HG03280 (cell line): ENCODE data around the gene STIMATE.

ENCODE experiments used
- ATAC-seq: cut with Tn5 transposase; IDR thresholded peaks from one replicate; pipeline ENCODE4 v1.9.1; 2021; ENCODE audit warnings: mild to moderate bottlenecking, moderate library complexity; ENCODE audit not compliant: unreplicated experiment

STIMATE gene

DNA sequence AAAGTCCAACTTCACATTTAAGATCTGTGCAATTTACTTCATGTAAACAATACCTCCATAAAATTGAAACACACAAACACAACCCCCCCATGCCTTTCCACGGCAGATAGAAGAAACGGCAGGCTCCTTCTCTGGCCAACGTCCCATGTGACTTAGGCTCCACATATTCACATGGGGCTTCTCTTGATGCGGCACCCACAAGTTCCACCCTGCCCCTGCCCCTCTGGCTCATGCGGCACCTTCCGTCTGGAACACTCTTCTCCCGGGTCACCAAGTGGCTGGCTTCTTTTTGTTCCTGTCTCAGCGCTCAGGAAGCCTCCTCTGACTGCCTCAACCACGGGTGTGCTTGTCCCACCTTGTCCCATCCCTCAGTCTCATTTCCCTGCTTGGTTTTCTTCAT is 25.6 kb downstream of the STIMATE start:
- ATAC-seq = no peak

DNA sequence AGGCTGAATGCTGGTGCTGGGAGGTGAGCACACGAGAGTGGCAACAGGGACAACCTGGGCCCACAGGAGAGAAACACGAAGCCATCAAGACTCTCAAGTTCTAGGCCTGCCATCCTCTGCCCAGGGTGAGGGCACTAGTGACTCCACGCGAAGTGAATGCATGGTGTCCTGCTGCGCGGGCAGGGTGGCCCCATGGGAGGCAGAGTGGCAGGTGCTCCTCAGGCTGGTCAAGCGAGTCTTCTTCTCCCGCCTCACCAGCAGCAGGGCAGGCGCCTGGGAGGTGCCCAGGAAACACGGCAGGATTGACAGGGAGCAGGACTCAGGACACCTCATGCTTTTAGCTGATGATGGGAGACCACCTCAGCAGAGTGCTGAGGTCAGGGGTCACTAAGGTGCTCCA is 26.9 kb downstream of the STIMATE start:
- ATAC-seq = no peak

DNA sequence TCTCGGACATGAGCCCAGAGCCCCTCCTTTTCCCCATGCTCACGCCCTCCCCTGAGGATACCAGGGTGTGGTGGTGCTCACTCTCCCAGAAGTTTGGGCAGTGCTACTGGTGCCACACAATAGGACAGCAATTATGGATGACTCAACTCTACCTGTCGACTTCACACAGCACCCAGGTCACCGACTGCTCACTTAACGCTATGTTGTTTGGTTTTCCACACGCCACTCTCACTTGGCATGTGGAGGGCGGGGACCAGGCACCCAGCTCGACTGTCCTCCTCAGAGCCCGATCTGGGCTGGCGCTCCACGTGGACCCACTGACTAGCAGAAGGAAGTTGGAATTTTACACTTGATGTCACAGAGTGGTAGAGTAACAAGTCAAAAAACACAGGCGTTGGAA is 30.9 kb downstream of the STIMATE start:
- no peak for ATAC-seq

DNA sequence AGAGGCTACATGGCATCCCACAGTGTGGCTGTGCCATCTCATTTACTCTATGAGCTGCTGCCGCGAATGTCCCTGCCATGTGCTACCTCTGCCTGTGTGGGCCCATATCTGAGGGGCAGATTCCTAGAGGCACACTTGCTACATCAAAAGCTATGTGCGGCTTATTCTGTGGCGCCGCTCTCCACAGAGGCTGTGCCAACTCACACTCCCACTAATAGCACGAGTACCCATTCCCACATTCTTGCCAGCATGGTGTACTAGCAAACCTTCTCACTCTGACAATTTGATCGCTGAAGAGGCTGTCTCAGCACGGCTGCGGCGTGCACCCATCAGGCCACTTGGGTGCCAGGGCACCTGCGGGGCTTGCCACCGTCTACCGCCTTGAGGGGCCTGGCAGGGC is 31.4 kb downstream of the STIMATE start:
- no peak for ATAC-seq

DNA sequence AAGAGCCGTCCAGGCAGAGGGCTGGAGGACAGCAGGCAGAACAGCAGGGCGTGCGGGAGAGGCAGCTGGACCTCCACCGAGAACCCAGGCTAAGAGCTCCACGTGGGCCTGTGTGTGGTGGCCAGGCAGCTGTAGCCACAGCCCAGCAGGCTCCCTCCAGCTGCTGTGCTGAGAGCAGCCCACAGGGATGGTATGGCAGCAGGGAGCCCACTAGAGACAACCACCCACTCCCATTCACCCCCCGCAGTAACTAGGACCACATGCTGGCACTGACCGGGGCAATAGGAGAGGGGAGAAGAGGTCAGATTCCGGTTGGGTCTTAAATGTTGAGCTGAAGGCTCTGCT is 37.0 kb downstream of the STIMATE start:
- no peak for ATAC-seq

DNA sequence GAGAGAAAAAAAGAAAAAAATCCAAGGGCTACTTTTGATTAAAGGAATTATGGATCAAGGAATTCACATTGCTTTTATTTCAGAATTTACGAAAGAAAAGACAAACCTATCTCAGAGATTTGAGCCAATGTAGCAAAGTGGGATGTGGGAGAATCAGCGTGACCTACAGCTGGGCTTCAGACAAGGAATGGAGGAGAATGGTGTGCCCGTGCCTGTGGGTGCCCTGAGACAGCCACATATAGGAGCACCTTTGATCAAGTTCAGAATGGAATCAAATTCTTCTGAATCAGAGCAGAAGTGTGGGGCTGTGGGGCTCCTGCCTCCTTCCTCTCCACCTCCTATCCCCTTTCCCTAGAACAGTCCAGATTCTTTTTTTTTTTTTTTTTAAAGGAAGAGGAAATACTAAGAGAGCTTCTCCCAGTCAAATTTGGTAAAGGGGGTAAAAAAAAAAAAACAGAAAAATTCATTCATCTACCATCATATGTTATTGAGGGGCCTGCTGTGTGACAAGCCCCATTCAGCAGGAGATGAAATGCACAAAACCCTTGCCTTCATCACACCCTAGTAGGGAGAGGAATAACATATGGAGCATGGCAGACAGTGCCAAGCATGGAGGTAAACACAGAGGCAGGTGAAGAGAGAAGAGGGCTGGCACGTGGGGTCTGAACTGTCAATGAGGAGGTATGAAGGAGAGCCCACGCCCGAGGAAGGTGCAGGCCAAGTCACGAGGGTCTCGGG is 37.5 kb downstream of the STIMATE start:
- no peak for ATAC-seq

DNA sequence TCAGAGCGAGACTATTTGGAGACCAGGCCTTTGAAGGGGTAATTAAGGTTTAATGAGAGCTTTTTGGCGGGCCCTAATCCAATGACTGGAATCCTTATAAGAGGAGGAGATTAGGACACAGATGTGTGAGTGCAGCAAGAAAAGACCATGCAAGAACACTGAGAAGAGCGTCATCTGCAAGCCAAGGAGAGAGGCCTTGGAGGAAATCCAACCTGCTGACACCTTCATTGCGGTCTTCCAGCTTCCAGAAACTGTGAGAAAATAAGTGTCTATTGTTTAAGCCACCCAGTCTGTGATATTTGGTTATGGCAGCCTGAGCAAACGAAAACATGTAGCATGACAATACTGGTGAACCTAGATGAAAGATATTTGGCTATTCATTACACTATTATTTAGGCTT is 39.5 kb downstream of the STIMATE start:
- ATAC-seq = no peak

DNA sequence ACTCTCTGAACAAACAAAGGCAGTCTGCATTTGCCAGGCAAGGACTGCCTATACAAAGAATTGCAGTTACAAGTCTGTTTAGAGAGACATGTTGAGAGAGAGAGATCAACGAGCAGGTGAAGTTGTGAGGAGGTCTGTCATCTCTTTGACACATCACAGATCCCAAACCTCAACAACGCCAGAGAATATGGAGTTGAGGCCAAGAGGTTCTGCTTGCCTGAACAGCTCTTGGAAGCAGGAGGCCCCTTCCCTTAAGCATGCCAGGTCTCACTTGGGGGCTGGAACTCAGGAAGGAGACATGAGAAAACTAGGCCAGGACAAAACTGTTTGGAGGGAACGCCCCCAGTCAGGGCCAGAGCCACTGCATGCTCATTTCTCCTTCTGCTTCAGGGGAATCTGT is 40.2 kb downstream of the STIMATE start:
- ATAC-seq = no peak

DNA sequence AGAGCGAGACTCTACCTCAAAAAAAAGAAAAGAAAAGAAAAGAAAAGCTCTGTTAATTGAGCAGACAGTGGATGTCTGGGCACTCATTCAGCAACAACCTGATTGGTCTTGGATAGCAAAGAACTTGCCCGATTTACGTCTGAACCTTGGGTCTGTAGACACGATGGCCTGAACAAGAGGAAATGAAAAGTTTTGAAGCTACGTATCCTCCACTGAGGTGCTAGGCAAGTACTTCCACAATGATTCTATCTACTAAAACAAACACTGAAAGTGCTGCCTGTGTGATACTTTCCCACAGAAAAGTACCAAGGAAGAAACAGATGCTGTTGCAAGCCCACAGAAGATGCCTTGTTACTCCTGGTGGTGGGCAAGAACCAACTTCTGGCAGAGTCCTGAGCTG is 40.7 kb downstream of the STIMATE start:
- no peak for ATAC-seq

DNA sequence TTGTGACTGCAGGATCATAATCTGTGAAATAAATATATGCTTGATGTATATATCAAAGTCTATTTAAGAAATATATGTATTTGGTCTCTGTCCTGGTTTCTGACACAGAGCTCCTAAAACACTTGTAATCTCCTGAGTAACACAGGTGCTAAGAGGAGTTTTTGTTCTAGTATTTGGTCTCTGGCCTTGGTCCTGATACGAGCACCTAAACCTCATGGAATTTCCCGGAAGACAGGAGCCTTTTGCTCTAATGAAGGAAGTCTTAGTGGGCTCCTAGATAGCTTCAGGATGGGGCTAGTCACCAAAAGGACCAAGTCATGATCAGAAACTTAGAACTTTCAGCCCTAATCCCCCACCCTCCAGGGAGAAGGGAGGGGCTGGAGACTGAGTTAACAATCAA is 43.3 kb downstream of the STIMATE start:
- ATAC-seq = no peak

DNA sequence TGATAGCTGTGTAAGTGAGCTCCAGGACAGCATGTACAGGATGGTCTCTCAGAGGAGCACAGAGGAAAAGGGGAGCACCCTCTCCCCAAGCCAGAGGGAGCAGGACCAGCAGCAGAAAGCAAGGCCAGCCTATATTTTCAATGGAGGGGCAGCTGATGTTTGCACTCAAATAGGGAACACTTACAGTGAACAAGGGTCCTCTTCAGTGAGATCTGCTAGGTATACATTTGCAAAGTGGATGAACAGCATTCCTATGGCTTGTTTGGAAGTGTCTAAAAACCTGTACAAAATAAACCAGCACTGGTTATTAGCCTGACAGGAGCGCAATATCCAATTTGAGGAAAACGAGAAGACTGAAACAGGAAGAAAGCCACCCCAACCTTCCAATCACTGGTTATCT is 44.9 kb downstream of the STIMATE start:
- ATAC-seq = no peak

DNA sequence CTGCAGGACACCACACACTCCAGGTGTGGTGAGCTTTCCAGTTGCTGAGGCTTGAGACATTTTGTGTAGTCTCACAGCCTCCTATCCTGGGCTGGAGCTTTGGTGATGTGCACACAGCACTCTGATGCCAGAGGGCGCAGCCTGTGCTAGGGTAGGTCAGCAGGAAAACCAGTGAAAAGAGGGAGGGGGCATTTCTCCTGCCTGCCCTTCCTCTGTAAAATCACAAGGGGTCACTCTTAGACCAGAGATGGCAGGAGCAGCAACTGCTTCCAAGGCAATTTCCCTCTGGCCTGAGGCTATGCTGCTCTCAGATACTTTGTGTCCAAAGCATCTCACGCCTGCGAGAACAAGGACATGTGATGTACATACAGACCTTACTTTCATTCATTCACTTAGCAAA is 46.0 kb downstream of the STIMATE start:
- no peak for ATAC-seq

DNA sequence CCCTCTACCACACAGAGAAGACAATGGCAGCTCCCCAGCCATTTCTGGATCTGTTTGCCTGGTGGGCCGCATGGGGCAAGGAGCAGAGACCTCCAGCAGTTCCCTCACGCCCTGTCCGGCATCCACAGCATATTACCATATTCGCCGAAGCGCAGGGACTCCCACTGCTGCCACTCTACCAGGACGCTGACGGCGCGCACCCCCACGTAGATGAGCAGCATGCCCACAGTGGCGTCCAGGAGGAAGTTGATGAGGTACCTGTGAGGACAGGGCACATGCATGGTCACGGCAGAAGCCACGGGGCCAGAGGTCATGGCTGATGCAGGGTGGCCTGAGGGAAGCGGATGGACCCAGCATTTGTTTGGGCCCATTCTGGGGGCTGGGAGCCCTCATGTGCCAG is 47.7 kb downstream of the STIMATE start:
- ATAC-seq = no peak

DNA sequence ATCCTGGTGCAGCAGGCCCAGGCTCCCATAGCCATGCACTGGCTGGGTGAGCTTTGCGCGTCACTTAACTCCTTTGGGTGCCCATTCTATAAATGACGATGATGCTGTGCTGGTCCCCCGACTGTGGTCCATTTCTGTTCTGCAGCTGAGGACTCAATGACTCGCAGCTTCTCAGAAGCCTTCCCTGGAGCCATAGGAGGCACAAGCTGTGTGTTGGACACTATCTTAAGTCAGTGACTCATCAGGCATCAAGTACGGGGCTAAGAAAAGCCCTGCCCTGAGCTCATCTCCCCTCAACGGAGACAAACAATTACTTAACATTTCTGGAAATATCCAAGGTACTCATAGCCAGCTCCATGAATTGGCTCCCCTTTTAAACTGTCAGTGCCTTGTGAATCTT is 48.7 kb downstream of the STIMATE start:
- no peak for ATAC-seq

DNA sequence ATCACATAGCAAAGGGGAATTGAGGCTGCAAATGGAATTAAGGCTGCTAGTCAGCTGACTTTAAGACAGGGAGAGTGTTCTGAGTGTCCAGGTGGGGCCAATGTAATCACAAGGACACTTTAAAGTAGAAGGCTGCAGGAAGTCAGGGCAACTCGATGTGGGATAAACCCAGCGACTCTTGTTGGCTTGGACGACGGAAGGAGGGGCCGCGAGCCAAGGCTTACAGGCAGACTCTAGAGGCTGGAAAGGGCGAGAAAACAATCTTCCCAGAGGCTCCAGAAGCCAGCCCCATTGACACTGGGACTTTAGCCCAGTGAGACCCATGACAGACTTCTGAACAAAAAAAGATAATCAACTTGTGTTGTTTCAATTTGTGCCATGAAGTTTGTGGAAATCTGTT is 49.6 kb downstream of the STIMATE start:
- no peak for ATAC-seq

DNA sequence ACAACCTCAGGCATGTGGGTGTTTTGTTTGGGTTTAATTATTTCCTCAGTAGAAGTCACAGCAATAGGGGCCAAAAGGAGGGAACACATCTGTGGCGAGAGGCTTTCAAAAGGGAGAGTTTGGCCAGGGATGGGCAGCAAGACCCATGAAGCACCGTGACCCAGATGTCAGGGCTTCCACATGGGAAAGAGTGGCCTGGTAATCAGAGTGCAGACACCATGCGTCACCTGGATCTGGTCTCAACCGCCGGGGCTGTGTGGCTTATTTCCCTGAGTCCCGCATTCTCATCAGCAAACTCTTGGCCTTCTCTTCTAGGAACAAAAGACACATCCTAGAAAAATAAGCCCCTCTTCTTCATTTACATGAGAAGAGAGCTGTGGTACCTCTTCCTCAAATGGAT is 50.1 kb downstream of the STIMATE start:
- no peak for ATAC-seq

DNA sequence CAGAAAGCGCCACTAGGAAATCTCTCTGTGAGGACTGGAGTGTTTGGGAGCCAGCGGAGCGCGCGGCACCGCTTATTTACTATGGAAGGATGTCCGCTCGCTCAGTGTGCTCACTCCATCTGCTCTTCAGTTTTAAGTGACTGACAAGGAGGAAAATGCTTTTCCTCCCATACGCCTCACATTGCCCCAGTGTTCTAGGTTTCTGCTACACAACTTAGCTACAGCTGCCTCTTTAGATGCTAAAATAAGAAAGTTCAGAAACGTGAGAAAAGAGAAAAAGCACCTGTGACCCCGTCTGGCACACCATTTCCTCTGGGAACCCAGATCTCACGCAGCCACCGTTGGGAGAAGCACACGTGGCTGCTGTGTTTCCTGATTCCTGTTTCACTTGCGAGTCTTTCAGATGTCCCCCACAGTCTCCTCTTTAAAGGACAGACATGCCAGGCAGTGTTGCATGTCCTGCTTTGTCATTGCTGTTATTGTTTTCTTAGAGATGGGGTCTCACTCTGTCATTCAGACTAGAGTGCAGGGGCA is 50.8 kb downstream of the STIMATE start:
- ATAC-seq = no peak

DNA sequence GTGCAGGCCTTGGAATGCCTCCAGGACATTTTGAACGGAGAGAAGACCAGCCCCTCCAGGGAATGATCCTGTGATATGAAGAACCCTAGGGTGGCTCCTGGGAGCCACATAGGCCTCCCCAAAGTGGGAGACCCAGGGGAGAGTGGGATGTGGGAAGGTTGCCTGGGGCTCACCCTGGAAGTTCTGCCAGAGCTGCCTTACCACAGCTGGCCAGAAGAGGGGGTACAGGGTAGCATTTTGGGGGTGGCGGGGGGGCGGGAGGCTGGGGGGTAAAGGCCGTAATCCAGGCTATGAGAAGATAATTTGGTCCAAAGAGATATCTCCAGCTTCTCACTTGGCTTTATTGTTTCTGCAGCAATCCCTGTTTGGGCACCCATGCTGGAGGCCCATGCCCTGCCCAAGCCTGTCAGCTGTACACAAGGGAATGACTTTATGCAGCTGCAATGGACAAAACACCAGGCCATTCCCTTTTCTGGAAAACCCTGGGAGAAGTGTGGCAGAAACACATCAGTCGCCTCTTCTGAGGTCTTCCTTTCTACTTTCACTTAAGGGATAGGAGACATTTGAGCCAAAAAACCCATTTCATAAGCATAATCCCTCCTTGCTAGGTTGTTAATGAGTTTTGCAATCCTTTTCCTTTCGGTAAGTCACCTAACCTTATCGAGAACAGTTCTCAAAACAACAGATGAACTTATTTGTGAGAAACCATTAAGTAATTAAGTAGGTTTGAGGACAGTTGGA is 51.5 kb downstream of the STIMATE start:
- no peak for ATAC-seq

DNA sequence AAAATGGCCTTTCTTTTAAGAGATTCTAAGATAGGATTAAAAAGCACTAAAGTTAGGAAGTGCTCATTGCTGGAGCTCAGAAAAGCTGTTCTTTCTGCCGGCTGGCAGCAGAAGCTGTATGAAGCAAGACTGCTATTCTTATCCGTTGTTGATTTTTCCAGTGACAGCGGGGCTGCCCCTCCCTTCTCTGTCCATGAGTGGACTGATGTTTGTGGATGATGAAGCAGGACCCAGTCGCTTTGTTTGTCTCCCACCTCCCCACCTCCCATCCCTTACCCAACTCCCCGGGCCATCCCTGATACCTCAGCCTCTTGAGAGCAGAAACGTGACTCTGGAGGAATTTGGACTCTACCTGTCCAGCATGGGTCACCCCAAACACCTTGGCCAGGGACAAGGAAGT is 52.2 kb downstream of the STIMATE start:
- no peak for ATAC-seq

DNA sequence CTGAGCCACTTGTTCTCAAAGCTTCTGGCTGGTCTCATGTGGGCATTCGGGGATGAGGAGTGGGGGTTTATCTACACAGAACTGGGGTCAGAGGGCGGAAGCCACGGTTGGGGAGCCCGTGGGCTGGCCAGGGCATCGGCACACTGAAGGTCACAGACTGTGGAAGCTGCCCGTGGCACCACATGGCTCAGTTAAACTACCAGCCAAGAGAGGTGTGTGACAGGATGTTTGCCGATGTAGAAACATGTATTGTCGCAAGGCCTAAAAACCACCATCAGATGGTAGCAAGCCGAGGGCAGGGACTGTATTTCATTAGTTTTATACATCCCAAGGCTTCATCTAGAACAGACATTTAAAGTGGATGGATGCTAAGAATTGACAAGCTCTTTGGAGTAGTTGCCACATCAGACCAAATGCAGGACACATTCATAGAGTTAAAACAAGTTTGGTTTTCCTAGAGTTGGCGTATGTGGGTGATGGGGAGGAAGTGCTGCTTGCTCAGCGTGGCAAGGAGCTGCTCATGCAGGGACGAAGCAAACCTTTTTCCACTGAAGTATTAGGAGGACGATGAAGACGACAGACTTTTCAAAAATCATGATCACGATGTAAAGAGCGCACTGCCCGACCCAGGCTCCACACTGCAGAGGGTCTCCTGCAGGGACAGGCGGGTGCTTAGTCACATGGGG is 52.9 kb downstream of the STIMATE start:
- no peak for ATAC-seq

DNA sequence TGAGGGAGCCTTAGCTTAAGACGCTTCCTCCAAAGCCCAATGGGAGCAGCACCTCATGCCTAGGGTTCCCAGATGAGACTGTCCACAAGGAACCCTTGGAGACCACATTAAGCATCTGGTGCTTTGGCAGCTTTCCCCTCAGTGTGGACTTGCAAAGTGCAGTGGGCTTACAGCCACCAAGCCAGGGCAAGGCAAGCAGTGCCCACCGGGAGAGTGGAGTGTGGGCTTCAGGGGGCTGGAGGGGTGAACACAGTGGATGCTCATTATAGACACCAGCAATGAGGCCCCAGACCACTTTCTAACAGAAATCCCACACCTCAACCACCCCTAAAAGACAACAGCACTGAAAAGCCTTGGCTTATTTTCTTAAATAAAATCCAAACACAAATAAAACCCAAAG is 53.5 kb downstream of the STIMATE start:
- ATAC-seq = no peak
